Tibial nerve (tissue), 3 donors: ENCODE measurements around the gene MSH3.

ENCODE experiments used
- CTCF ChIP-seq, 5 experiments: fragments of 200-600 bp in 3 of 5; fragments of 450-650 bp in 2 of 5; sonication (generic) in 3 of 5; IDR thresholded peaks; one replicate each; pipeline ENCODE4 v1.5.1; 2016 to 2019; ENCODE audit warnings: antibody characterized with exemption in 5 of 5, mild to moderate bottlenecking in 3 of 5, moderate library complexity in 2 of 5
- POLR2A ChIP-seq, 2 donors: fragments of 450-650 bp; IDR thresholded peaks; one replicate each; pipeline ENCODE4 v1.6.1; 2017; ENCODE audit warnings: antibody characterized with exemption in 2 of 2, mild to moderate bottlenecking in 2 of 2, moderate library complexity in 2 of 2

- TF ChIP-seq CTCF (IDR thresholded peaks at IDR 0.05) (no peak), POLR2A (IDR thresholded peaks at IDR 0.05) (no peak)
Measured at GRCh38 chr5:80607832-80608231, 46.6 kb upstream of the MSH3 start.
